BJ (cell line): ENCODE results near the gene ARHGAP8. TPM values are rescaled to one million over a fixed set of nuclear protein-coding genes. Genes with fewer than 3 reads are reported as not detected.
"Not testable (repeated sequence)": the region's sequence is repeated elsewhere in the genome, so short reads cannot be mapped to it uniquely, and the experiment has no call there.

Experiments used
- CTCF ChIA-PET: fragments of 350-600 bp; formaldehyde crosslinking; extraction: SDS; loops from one replicate; lab custom pipeline; 2021; ENCODE audit warnings: antibody characterized with exemption, inconsistent platforms; lab: Yijun Ruan, JAX
- POLR2A ChIA-PET: fragments of 300-600 bp; sonication (Branson Sonifier 250); formaldehyde crosslinking; extraction: SDS; loops from one replicate; lab custom pipeline; 2021; ENCODE audit warnings: antibody characterized with exemption; lab: Charles Lee
- DNase-seq: peaks from one replicate; pipeline ENCODE4 v3.0.0-alpha.2; 2011; ENCODE audit warnings: low read depth
- H3K27me3 ChIP-seq: 2 replicates; pipeline ENCODE4 v1.6.0; 2011; ENCODE audit warnings: low read length; ENCODE audit not compliant: control insufficient read depth, insufficient read depth
- H3K36me3 ChIP-seq: 2 replicates; pipeline ENCODE4 v1.5.1; 2011; ENCODE audit warnings: low read length; ENCODE audit not compliant: control insufficient read depth, insufficient read depth
- H3K4me3 ChIP-seq: 2 replicates; pipeline ENCODE4 v1.5.1; 2011; ENCODE audit warnings: low read depth, mild to moderate bottlenecking, control low read depth, low read length
- polyA plus RNA-seq: library from polyadenylated mRNA; depleted of rRNA; stranded (reverse); fragments of >200 nt; gene quantifications from 2 replicates; pipeline ENCODE4 v1.2.3, GENCODE V29; 2011
- TF ChIP-seq, protein P1 (sequence below): IDR thresholded peaks from 2 replicates; pipeline ENCODE4 v1.5.1; 2011; ENCODE audit warnings: low read depth, mild to moderate bottlenecking, control low read depth, inconsistent platforms, low read length, moderate library complexity; ENCODE audit not compliant: insufficient read depth

ARHGAP8 gene
- polyA plus RNA-seq, 1 experiment = 0.39 TPM

DNA sequence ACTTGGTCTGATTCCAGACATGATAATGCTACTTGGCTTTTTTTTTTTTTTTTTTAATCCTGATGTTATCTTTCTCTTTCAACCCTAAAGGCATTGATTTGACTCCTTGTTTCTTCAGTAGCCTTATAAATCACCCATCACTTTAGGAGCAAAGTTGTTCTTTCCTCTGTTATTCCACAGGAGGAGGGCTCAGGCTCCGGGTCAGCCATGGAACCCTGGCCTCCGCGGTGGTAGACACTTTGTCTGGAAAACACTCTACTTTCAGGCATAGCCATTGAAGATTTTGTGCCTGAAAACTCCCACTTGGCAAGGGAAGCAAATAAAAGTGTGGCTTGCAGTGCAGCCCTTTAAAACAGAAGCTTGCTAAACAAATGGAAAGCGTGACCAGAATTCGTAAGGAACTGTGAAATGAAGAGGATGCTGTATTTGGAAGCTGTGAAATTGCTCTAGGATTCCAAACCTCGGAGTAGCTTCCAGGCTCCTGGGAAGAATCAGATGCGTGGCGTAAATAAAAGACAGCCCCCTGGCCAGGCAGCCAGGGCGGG lies 44.9 kb downstream of the ARHGAP8 start:
- ChIA-PET CTCF (no interaction called here), POLR2A (no interaction called here)
- no peak for DNase-seq
- H3K36me3 ChIP-seq = no peaks in the 10 kb centered on the region
- H3K4me3 ChIP-seq = no peak overlapping the region
- peaks cover 8% of the 10 kb centered on the region for H3K27me3 ChIP-seq
- TF ChIP-seq, protein P1, sequence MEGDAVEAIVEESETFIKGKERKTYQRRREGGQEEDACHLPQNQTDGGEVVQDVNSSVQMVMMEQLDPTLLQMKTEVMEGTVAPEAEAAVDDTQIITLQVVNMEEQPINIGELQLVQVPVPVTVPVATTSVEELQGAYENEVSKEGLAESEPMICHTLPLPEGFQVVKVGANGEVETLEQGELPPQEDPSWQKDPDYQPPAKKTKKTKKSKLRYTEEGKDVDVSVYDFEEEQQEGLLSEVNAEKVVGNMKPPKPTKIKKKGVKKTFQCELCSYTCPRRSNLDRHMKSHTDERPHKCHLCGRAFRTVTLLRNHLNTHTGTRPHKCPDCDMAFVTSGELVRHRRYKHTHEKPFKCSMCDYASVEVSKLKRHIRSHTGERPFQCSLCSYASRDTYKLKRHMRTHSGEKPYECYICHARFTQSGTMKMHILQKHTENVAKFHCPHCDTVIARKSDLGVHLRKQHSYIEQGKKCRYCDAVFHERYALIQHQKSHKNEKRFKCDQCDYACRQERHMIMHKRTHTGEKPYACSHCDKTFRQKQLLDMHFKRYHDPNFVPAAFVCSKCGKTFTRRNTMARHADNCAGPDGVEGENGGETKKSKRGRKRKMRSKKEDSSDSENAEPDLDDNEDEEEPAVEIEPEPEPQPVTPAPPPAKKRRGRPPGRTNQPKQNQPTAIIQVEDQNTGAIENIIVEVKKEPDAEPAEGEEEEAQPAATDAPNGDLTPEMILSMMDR = no peak

GRCh38 chr22:44799077-44799945 lies 46.9 kb downstream of the ARHGAP8 start:
- CTCF ChIA-PET = interaction anchor here (1.0 kb wide), 1 partner anchor 21 kb away, joined by 3 read pairs; no protein-coding TSS in a partner anchor
- POLR2A ChIA-PET = no interaction called here
- Histone ChIP-seq H3K27me3 (peaks cover 15% of the 10 kb centered on the region), H3K4me3 (no peak overlapping the region), H3K36me3 (no peaks in the 10 kb centered on the region)
- DNase-seq = no peak
- TF ChIP-seq, protein P1 = no peak

GRCh38 chr22:44799946-44800634 lies 47.7 kb downstream of the ARHGAP8 start:
- POLR2A ChIA-PET, H3K36me3 ChIP-seq, DNase-seq, CTCF ChIA-PET, H3K4me3 ChIP-seq: not testable (repeated sequence)
- peaks cover 17% of the 10 kb centered on the region for H3K27me3 ChIP-seq

GRCh38 chr22:44801476-44801875 lies 49.1 kb downstream of the ARHGAP8 start:
- POLR2A ChIA-PET = no interaction called here
- TF ChIP-seq, protein P1 = no peak
- CTCF ChIA-PET = no interaction called here
- Histone ChIP-seq H3K27me3 (peaks cover 19% of the 10 kb centered on the region), H3K4me3 (no peak overlapping the region), H3K36me3 (no peaks in the 10 kb centered on the region)
- DNase-seq = no peak

- peaks cover 19% of the 10 kb centered on the region for H3K27me3 ChIP-seq
Observed at GRCh38 chr22:44802071-44802700, 49.8 kb downstream of the ARHGAP8 start.

More at GRCh38 chr22:44802071-44802700, 49.8 kb downstream of the ARHGAP8 start:
- Histone ChIP-seq H3K36me3 (no peaks in the 10 kb centered on the region), H3K4me3 (no peak overlapping the region)
- CTCF ChIA-PET = interaction anchor here (1.1 kb wide), 2 partner anchors 9 to 18 kb away, joined by 5 read pairs; no protein-coding TSS in a partner anchor
- TF ChIP-seq, protein P1 = no peak
- POLR2A ChIA-PET = no interaction called here
- DNase-seq = no peak
